ENCODE results near the gene LIPE.

DNA sequence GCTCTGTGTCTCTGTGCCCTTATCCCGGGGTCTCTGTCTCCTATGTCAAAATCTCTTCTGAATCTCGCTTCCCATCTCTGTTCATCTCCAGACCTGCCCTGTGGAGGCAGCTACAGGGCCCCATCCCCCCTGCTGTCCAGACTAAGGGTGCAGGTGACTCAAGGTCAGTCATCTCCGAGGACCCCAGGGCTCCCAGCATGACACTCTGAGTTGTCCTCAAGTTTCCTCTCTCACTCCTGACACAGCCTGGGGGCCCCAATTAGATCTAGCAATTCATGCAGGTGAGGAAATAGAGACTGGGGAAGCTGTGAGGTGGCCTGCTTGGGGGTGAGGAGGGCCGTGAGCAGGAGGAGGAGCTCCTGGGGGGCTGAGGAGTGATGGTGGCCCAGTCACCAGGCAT is 35.0 kb downstream of the LIPE start:
- TF ChIP-seq GATA2 (IDR thresholded peaks at IDR 0.05; ENCODE audit: low read depth, low read length) (no peak), GATA3 (IDR thresholded peaks at IDR 0.05; ENCODE audit: low read depth, low read length) (no peak)

All from SH-SY5Y (cell line).